Trophoblast cell (in vitro differentiated cells and primary cell): ENCODE data around the gene EFCAB11.

Source experiments
- DNase-seq, 2 donors: peaks; one replicate each; pipeline ENCODE4 v3.0.0-alpha.2; 2016
- H2AFZ ChIP-seq: 2 replicates; pipeline ENCODE4 v1.6.1; 2013; ENCODE audit warnings: low read length, moderate library complexity, mild to moderate bottlenecking; ENCODE audit not compliant: insufficient read depth, poor library complexity
- H2AK5ac ChIP-seq: 2 replicates; pipeline ENCODE4 v1.6.1; 2013; ENCODE audit warnings: mild to moderate bottlenecking, low read length
- H2BK120ac ChIP-seq: 2 replicates; pipeline ENCODE4 v1.6.1; 2013; ENCODE audit warnings: low read length, mild to moderate bottlenecking, moderate library complexity; ENCODE audit not compliant: insufficient read depth, poor library complexity
- H2BK12ac ChIP-seq: 2 replicates; pipeline ENCODE4 v1.6.1; 2013; ENCODE audit warnings: mild to moderate bottlenecking, low read length, moderate library complexity
- H2BK5ac ChIP-seq: 2 replicates; pipeline ENCODE4 v1.6.1; 2013; ENCODE audit warnings: low read length, low read depth, moderate library complexity, mild to moderate bottlenecking; ENCODE audit not compliant: poor library complexity
- H3K14ac ChIP-seq: 2 replicates; pipeline ENCODE4 v1.6.1; 2013; ENCODE audit warnings: mild to moderate bottlenecking, low read length
- H3K18ac ChIP-seq: 2 replicates; pipeline ENCODE4 v1.6.1; 2013; ENCODE audit warnings: mild to moderate bottlenecking, low read length
- H3K23ac ChIP-seq: 2 replicates; pipeline ENCODE4 v1.6.1; 2013; ENCODE audit warnings: low read length
- H3K27ac ChIP-seq: 2 replicates; pipeline ENCODE4 v1.5.1; 2013; ENCODE audit warnings: low read depth, mild to moderate bottlenecking, inconsistent platforms, low read length, moderate library complexity
- H3K27me3 ChIP-seq: 2 replicates; pipeline ENCODE4 v1.6.1; 2013; ENCODE audit warnings: inconsistent platforms, mild to moderate bottlenecking, low read length, moderate library complexity; ENCODE audit not compliant: insufficient read depth
- H3K36me3 ChIP-seq, 2 experiments: 1 replicate in 1 of 2; 2 replicates in 1 of 2; pipeline ENCODE4 v1.6.1; 2013; ENCODE audit warnings: low read length in 2 of 2, mild to moderate bottlenecking in 2 of 2, moderate library complexity in 1 of 2; ENCODE audit not compliant: insufficient read depth in 2 of 2, control insufficient read depth in 1 of 2
- H3K4ac ChIP-seq: 2 replicates; pipeline ENCODE4 v1.6.1; 2013; ENCODE audit warnings: low read depth, mild to moderate bottlenecking, low read length, moderate library complexity
- H3K4me1 ChIP-seq, 2 experiments: 1 replicate in 1 of 2; 2 replicates in 1 of 2; pipeline ENCODE4 v1.6.1; 2013; ENCODE audit warnings: low read length in 2 of 2, mild to moderate bottlenecking in 2 of 2, moderate library complexity in 1 of 2; ENCODE audit not compliant: insufficient read depth in 2 of 2, control insufficient read depth in 1 of 2
- H3K4me2 ChIP-seq: 2 replicates; pipeline ENCODE4 v1.6.1; 2013; ENCODE audit warnings: inconsistent platforms, mild to moderate bottlenecking, low read length, moderate library complexity
- H3K4me3 ChIP-seq: 2 replicates; pipeline ENCODE4 v1.5.1; 2013; ENCODE audit warnings: mild to moderate bottlenecking, low read depth, low read length, inconsistent platforms
- H3K79me1 ChIP-seq: one replicate; pipeline ENCODE4 v1.6.1; 2013; ENCODE audit warnings: low read length
- H3K79me2 ChIP-seq: 2 replicates; pipeline ENCODE4 v1.6.1; 2013; ENCODE audit warnings: low read length, mild to moderate bottlenecking; ENCODE audit not compliant: control insufficient read depth, insufficient read depth, poor library complexity
- H3K9ac ChIP-seq: 2 replicates; pipeline ENCODE4 v1.6.1; 2013; ENCODE audit warnings: mild to moderate bottlenecking, low read length
- H3K9me3 ChIP-seq: 2 replicates; pipeline ENCODE4 v1.6.1; 2013; ENCODE audit warnings: low read depth, mild to moderate bottlenecking, control low read depth, inconsistent platforms, low read length; ENCODE audit not compliant: insufficient read depth
- H4K12ac ChIP-seq: 2 replicates; pipeline ENCODE4 v1.6.1; 2013; ENCODE audit warnings: low read depth, mild to moderate bottlenecking, low read length, moderate library complexity
- H4K8ac ChIP-seq: 2 replicates; pipeline ENCODE4 v1.6.1; 2013; ENCODE audit warnings: low read depth, mild to moderate bottlenecking, low read length, moderate library complexity
- H4K91ac ChIP-seq: one replicate; pipeline ENCODE4 v1.6.1; 2013; ENCODE audit warnings: low read depth, mild to moderate bottlenecking, low read length, moderate library complexity
- WGBS: extraction: QIAGEN DNeasy Blood & Tissue Kit; methylation state at CpG from one replicate; pipeline ENCODE4 v1.1.7; 2013; ENCODE audit warnings: missing lambda C conversion rate; ENCODE audit not compliant: insufficient read length, insufficient coverage; ENCODE audit errors: extremely low coverage; 5-methylcytosine and 5-hydroxymethylcytosine counted together

Gene EFCAB11

DNA sequence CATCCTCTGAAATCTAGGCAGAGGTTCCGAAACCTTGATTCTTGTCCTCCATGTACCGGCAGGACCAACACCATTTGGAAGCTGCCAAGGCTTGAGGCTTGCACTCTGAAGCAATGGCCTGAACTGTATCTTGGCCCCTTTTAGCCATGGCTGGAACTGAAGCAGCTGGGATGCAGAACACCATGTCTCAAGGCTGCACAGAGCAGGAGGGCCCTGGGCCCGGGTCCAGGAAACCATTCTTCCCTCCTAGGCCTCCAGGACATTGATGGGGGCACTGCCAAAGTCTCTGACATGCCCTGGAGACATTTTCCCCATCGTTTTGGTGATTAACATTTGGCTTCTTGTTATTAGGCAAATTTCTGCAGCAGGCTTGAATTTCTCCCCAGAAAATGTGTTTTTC lies 198.7 kb downstream of the EFCAB11 start:
- no peak overlapping the region for H2BK12ac ChIP-seq
- no peak overlapping the region for H4K8ac ChIP-seq
- H4K12ac ChIP-seq: no peak overlapping the region
- H3K18ac ChIP-seq: no peak overlapping the region
- H3K4me1 ChIP-seq: peaks cover 0 to 6% of the 10 kb centered on the region in 2 experiments
- no CpG with 5 or more reads among the region's 4 CpGs for WGBS
- H2AFZ ChIP-seq: no peak overlapping the region
- H3K79me2 ChIP-seq: no peaks in the 10 kb centered on the region
- H3K27me3 ChIP-seq: no peaks in the 10 kb centered on the region
- H3K79me1 ChIP-seq: no peaks in the 10 kb centered on the region
- no peak for DNase-seq
- no peak overlapping the region for H2BK120ac ChIP-seq
- no peak overlapping the region for H3K9ac ChIP-seq
- H3K9me3 ChIP-seq: peaks cover 3% of the 10 kb centered on the region
- no peak overlapping the region for H3K4ac ChIP-seq
- no peak overlapping the region for H3K23ac ChIP-seq
- H4K91ac ChIP-seq: no peak overlapping the region
- no peaks in the 10 kb centered on the region for H3K36me3 ChIP-seq
- H3K14ac ChIP-seq: no peak overlapping the region
- H2BK5ac ChIP-seq: no peak overlapping the region
- H3K27ac ChIP-seq: no peak overlapping the region
- no peak overlapping the region for H3K4me2 ChIP-seq
- H2AK5ac ChIP-seq: no peak overlapping the region
- H3K4me3 ChIP-seq: no peak overlapping the region

DNA sequence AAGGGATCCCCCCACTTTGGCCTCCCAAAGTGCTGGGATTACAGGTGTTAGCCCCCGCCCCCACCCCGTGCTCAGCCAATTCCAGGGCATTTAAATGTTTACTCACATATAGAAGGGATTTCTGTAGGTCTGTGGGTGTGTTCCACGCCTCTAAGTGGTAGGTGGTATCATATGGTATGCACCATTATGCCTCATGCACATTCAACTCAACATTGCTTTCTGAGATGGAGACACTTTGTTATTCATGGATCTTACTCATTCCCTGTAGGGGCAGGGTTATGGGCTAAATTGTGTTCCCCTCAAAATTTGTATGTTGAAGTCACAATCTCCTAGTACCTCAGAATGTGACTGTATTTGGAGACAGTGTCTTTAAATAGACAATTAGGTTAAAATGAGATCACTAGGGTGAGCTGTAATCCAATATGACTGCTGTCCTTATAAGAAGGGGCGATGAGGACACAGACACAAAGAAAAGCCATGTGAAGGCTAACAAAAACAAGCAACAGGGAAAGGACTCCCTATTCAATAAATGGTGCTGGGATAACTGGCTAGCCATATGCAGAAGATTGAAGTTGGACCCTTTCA lies 200.6 kb downstream of the EFCAB11 start:
- no CpG with 5 or more reads among the region's 4 CpGs for WGBS
- Histone ChIP-seq H3K79me2 (no peaks in the 10 kb centered on the region), H3K36me3 (no peaks in the 10 kb centered on the region), H3K9me3 (peaks cover 3% of the 10 kb centered on the region), H3K23ac (no peak overlapping the region), H4K91ac (no peak overlapping the region), H4K8ac (no peak overlapping the region), H3K4ac (no peak overlapping the region), H2BK5ac (no peak overlapping the region), H3K4me2 (no peak overlapping the region), H3K9ac (no peak overlapping the region), H2BK120ac (no peak overlapping the region), H4K12ac (no peak overlapping the region), H2AFZ (no peak overlapping the region), H3K18ac (no peak overlapping the region), H2AK5ac (no peak overlapping the region), H3K4me3 (no peak overlapping the region), H2BK12ac (no peak overlapping the region), H3K27ac (no peak overlapping the region), H3K4me1 (peaks cover 0 to 3% of the 10 kb centered on the region in 2 experiments), H3K14ac (no peak overlapping the region), H3K27me3 (no peaks in the 10 kb centered on the region), H3K79me1 (no peaks in the 10 kb centered on the region)
- DNase-seq: no peak

- no peak overlapping the region for H3K4me2 ChIP-seq
- no peak overlapping the region for H3K9ac ChIP-seq
- H4K12ac ChIP-seq: no peak overlapping the region
- no peak overlapping the region for H4K8ac ChIP-seq
- no peak overlapping the region for H2AK5ac ChIP-seq
- no peak overlapping the region for H4K91ac ChIP-seq
- no CpG with 5 or more reads among the region's 5 CpGs for WGBS
- H3K79me1 ChIP-seq: no peaks in the 10 kb centered on the region
- no peak overlapping the region for H3K4me3 ChIP-seq
- H3K14ac ChIP-seq: no peak overlapping the region
- no peak overlapping the region for H3K27ac ChIP-seq
- H3K9me3 ChIP-seq: peaks cover 3% of the 10 kb centered on the region
- H3K4ac ChIP-seq: no peak overlapping the region
- no peaks in the 10 kb centered on the region for H3K27me3 ChIP-seq
- H2AFZ ChIP-seq: no peak overlapping the region
- no peak overlapping the region for H2BK5ac ChIP-seq
- H2BK12ac ChIP-seq: no peak overlapping the region
- H3K23ac ChIP-seq: no peak overlapping the region
- H3K36me3 ChIP-seq: no peaks in the 10 kb centered on the region
- H2BK120ac ChIP-seq: no peak overlapping the region
- no peak for DNase-seq
- H3K79me2 ChIP-seq: no peaks in the 10 kb centered on the region
- H3K18ac ChIP-seq: no peak overlapping the region
- no peaks in the 10 kb centered on the region for H3K4me1 ChIP-seq
These were observed 203.6 kb downstream of the EFCAB11 start for GRCh38 chr14:89750908-89751392.

DNA sequence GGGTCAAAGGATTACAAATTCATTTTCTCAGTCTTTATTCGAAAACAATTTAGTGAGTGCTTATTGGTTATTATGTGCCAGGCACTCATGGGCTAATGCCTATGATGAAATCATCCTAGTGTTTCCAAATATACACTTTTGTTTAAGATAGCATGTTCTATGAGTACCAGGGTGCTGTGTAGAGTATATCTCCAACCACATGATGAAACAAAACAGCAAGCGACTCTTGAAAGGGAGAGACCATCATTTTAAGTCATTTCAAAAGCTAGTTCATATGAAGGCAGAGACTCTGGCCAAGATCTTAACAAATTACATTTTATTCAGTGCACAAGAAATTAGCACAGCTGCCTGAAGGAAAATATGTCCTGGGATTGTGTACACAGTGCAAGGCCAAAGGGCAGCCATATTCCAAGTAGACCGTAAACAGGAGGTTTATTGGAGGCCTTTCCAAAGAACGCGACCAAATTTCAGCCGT lies 204.2 kb downstream of the EFCAB11 start:
- no peak overlapping the region for H3K9ac ChIP-seq
- H3K4ac ChIP-seq: no peak overlapping the region
- no peaks in the 10 kb centered on the region for H3K79me1 ChIP-seq
- DNase-seq: no peak
- H3K18ac ChIP-seq: no peak overlapping the region
- no CpG with 5 or more reads among the region's 6 CpGs for WGBS
- no peak overlapping the region for H3K27ac ChIP-seq
- no peak overlapping the region for H2BK5ac ChIP-seq
- H3K23ac ChIP-seq: no peak overlapping the region
- H3K36me3 ChIP-seq: no peaks in the 10 kb centered on the region
- H3K4me3 ChIP-seq: no peak overlapping the region
- no peaks in the 10 kb centered on the region for H3K27me3 ChIP-seq
- H3K14ac ChIP-seq: no peak overlapping the region
- H3K9me3 ChIP-seq: no peaks in the 10 kb centered on the region
- H2BK120ac ChIP-seq: no peak overlapping the region
- H2BK12ac ChIP-seq: no peak overlapping the region
- H3K4me2 ChIP-seq: no peak overlapping the region
- H3K79me2 ChIP-seq: no peaks in the 10 kb centered on the region
- H3K4me1 ChIP-seq: no peaks in the 10 kb centered on the region
- H4K91ac ChIP-seq: no peak overlapping the region
- H2AFZ ChIP-seq: no peak overlapping the region
- H2AK5ac ChIP-seq: no peak overlapping the region
- no peak overlapping the region for H4K12ac ChIP-seq
- no peak overlapping the region for H4K8ac ChIP-seq
